Thyroid gland (tissue), 4 donors: ENCODE measurements around the gene RNF5.

Experiments used
- POLR2A ChIP-seq, 2 donors: fragments of 450-650 bp; IDR thresholded peaks; one replicate each; pipeline ENCODE4 v1.6.1; 2017; ENCODE audit warnings: antibody characterized with exemption in 2 of 2, mild to moderate bottlenecking in 2 of 2, moderate library complexity in 1 of 2
- TF ChIP-seq, protein P1 (sequence below), 6 experiments: fragments of 200-600 bp in 3 of 6; fragments of 450-650 bp in 3 of 6; sonication (generic) in 3 of 6; IDR thresholded peaks; one replicate each; pipeline ENCODE4 v1.5.1; 2016 to 2019; ENCODE audit warnings: antibody characterized with exemption in 6 of 6, mild to moderate bottlenecking in 2 of 6, inconsistent platforms in 1 of 6, moderate library complexity in 1 of 6

DNA sequence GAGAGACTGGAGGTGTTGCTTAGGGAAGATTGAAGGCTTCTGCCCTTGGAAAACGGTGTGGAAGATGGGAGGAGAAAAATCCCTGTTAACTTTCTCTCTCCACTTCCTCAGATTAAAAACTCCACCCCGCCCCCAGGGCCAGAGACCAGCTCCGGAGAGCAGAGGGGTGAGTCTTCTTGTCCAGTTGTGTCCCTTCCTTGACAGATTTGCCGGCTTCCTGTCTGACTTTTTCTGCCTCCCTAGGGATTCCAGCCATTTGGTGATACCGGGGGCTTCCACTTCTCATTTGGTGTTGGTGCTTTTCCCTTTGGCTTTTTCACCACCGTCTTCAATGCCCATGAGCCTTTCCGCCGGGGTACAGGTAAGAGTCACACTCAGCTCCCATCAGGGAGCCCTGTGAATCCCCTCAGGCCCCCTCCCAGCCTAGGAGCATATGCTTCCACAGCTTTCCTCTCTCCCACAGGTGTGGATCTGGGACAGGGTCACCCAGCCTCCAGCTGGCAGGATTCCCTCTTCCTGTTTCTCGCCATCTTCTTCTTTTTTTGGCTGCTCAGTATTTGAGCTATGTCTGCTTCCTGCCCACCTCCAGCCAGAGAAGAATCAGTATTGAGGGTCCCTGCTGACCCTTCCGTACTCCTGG is 1.7 kb downstream of the RNF5 start:
- TF ChIP-seq, protein P1, sequence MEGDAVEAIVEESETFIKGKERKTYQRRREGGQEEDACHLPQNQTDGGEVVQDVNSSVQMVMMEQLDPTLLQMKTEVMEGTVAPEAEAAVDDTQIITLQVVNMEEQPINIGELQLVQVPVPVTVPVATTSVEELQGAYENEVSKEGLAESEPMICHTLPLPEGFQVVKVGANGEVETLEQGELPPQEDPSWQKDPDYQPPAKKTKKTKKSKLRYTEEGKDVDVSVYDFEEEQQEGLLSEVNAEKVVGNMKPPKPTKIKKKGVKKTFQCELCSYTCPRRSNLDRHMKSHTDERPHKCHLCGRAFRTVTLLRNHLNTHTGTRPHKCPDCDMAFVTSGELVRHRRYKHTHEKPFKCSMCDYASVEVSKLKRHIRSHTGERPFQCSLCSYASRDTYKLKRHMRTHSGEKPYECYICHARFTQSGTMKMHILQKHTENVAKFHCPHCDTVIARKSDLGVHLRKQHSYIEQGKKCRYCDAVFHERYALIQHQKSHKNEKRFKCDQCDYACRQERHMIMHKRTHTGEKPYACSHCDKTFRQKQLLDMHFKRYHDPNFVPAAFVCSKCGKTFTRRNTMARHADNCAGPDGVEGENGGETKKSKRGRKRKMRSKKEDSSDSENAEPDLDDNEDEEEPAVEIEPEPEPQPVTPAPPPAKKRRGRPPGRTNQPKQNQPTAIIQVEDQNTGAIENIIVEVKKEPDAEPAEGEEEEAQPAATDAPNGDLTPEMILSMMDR (IDR thresholded peaks at IDR 0.05), result no peak
- TF ChIP-seq POLR2A (IDR thresholded peaks at IDR 0.05), result no peak
